Activated CD4-positive, alpha-beta T cell treated with anti-CD3 and anti-CD28 coated beads, Interleukin-2, amount 10 ng/mL, durations not matched to agents 24 days and 14 days (primary cell): Measurements from ENCODE around the gene USP46. TPM values are rescaled to one million over a fixed set of nuclear protein-coding genes. Genes with fewer than 3 reads are reported as not detected.

Experiments used
- DNase-seq: peaks from one replicate; pipeline ENCODE4 v3.0.0; 2022
- H3K27ac Mint-ChIP-seq: one replicate; pipeline ENCODE4 v1.8.0; 2022; ENCODE audit warnings: mild to moderate bottlenecking, mixed read lengths
- H3K27me3 Mint-ChIP-seq: one replicate; pipeline ENCODE4 v1.8.0; 2022; ENCODE audit warnings: mixed read lengths
- H3K36me3 Mint-ChIP-seq: one replicate; pipeline ENCODE4 v1.8.0; 2022; ENCODE audit warnings: low read depth, mild to moderate bottlenecking, mixed read lengths
- H3K4me1 Mint-ChIP-seq: one replicate; pipeline ENCODE4 v1.8.0; 2021; ENCODE audit warnings: mixed read lengths
- H3K4me3 Mint-ChIP-seq: one replicate; pipeline ENCODE4 v1.8.0; 2022; ENCODE audit warnings: mild to moderate bottlenecking, moderate library complexity, mixed read lengths
- H3K9me3 Mint-ChIP-seq: one replicate; pipeline ENCODE4 v1.8.0; 2021; ENCODE audit warnings: mixed read lengths
- intact Hi-C: fragments of 100-400 bp; cut with micrococcal nuclease; formaldehyde crosslinking; loops from one replicate; pipeline ENCODE4 v1.15.1; 2023
- total RNA-seq: library from RNA; stranded (reverse); gene quantifications from 2 replicates; pipeline ENCODE4 v1.2.3, GENCODE V29; 2022

Gene USP46, protein sequence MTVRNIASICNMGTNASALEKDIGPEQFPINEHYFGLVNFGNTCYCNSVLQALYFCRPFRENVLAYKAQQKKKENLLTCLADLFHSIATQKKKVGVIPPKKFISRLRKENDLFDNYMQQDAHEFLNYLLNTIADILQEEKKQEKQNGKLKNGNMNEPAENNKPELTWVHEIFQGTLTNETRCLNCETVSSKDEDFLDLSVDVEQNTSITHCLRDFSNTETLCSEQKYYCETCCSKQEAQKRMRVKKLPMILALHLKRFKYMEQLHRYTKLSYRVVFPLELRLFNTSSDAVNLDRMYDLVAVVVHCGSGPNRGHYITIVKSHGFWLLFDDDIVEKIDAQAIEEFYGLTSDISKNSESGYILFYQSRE
- 8.4 and 10.2 TPM in 2 replicates for total RNA-seq

DNA sequence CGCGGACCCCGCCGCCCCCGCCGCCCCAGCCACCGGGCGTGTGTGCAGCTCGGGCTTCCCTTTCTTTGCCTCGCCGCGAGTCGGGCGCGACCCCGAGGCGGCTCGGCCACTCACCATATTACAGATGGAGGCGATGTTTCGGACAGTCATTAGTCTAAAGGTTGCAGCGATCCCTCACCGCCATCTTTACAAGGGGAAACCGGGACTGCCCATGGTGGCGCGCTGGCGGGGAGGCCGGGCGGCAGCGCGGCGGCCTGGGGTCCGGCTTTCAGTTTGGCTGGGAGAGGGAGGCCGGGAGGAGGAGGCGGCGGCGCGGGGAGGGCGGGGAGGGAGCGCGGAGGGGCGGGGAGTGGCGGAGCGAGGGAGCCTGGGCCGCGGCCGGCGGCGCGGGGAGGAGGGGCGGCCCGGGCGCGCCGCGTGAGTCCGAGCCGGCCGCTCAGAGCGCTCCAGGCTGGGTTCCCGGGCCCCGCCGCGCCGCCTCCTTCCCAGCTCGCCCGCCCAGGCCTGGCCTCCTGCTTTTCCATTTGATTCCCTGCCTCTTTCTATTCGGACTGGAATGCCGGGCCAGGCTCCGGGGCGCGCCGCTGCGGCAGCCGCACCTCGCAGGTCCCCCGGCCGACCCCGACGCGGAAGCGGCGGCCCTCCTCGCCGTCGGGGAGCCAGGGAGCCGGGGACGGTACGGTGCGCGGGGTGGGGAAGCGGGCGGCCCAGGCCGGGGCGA lies at the start of gene USP46:
Gene USP46, minus strand, starts transcription at position 301 of the 721 bp plus-strand sequence. Its CDS starts 151 bp downstream, at position 150.
- peaks cover 19% of the 10 kb centered on the region for H3K4me1 Mint-ChIP-seq
- peaks cover 12% of the 10 kb centered on the region for H3K36me3 Mint-ChIP-seq
- H3K4me3 Mint-ChIP-seq, result peak within 1 kb of the TSS; percentile 86
- H3K27me3 Mint-ChIP-seq, result peaks cover 15% of the 10 kb centered on the region
- peak within 1 kb of the TSS; percentile 80 for H3K27ac Mint-ChIP-seq
- intact Hi-C loops, result loop anchor here (1.0 to 5.0 kb wide), 3 partner anchors 53 to 817 kb away; partner anchors contain the start of gene DCUN1D4
- H3K9me3 Mint-ChIP-seq, result no peaks in the 10 kb centered on the region
- peak; percentile 83 for DNase-seq

DNA sequence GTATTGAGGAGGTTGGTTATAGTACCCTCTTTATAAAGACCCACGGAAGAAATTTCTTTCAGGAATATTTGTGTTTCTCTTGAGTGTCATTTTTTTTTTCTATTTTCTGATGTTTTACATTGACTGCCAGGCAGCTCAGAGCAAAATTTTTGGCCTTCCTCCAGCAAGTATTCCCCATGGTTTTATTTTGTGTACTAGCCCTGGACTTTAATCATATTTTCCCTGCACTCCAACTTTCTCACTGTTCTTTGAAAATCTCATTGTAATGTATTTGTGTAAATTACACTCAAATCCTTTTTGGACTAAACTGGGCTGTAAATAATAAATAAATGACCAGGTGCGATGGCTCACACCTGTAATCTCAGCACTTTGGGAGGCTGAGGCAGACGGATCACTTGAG lies 45.6 kb upstream of the USP46 start:
- H3K4me1 Mint-ChIP-seq, result peaks cover 4% of the 10 kb centered on the region
- DNase-seq, result no peak
- no peaks in the 10 kb centered on the region for H3K36me3 Mint-ChIP-seq
- no peak overlapping the region for H3K4me3 Mint-ChIP-seq
- no peak overlapping the region for H3K27ac Mint-ChIP-seq
- H3K27me3 Mint-ChIP-seq, result peaks cover 9% of the 10 kb centered on the region
- intact Hi-C loops, result no loop called here
- peaks cover 5% of the 10 kb centered on the region for H3K9me3 Mint-ChIP-seq

DNA sequence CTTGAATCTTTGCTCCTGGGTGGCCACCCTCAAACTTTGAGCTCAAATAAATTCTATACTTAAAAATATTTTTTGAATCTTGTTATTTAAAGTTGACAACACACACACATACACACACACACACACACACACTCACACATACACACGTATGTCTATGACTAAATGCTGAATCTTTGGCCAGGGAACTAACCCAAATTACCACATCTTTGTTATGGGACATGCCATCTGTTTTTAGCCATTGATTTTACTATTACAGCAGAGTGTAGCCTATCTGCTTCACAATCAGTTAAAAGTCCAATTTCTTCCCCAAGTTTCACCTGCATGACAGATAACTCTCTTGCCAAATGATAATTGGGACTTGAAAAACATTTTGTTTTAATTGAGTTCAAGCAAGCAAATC lies 45.0 kb upstream of the USP46 start:
- DNase-seq, result no peak
- intact Hi-C loops, result no loop called here
- H3K4me1 Mint-ChIP-seq, result peaks cover under 1% of the 10 kb centered on the region
- peaks cover under 1% of the 10 kb centered on the region for H3K9me3 Mint-ChIP-seq
- H3K27ac Mint-ChIP-seq, result no peak overlapping the region
- no peaks in the 10 kb centered on the region for H3K36me3 Mint-ChIP-seq
- peaks cover 9% of the 10 kb centered on the region for H3K27me3 Mint-ChIP-seq
- no peak overlapping the region for H3K4me3 Mint-ChIP-seq

DNA sequence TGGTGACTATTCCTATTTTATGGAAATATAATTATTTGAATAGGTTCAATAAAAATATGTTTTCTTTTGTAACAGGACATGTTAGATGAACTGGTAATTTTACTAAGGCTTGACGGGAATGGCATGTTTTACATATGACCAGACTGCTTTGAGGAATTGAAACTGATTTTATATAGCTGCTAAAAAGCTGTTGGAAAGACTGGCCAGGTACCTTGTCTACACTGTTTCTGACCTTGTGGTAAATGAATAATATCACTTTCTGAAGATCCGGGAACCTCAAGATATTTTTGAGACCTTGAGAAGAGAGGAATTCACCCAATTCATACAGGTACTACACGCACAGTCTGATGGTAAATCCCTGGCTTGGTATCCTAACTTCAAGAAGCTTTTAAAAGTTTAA lies 42.1 kb upstream of the USP46 start:
- intact Hi-C loops, result no loop called here
- peaks cover 4% of the 10 kb centered on the region for H3K4me1 Mint-ChIP-seq
- H3K4me3 Mint-ChIP-seq, result no peak overlapping the region
- H3K27me3 Mint-ChIP-seq, result peaks cover 19% of the 10 kb centered on the region
- H3K9me3 Mint-ChIP-seq, result no peaks in the 10 kb centered on the region
- no peaks in the 10 kb centered on the region for H3K36me3 Mint-ChIP-seq
- no peak for DNase-seq
- H3K27ac Mint-ChIP-seq, result no peak overlapping the region

DNA sequence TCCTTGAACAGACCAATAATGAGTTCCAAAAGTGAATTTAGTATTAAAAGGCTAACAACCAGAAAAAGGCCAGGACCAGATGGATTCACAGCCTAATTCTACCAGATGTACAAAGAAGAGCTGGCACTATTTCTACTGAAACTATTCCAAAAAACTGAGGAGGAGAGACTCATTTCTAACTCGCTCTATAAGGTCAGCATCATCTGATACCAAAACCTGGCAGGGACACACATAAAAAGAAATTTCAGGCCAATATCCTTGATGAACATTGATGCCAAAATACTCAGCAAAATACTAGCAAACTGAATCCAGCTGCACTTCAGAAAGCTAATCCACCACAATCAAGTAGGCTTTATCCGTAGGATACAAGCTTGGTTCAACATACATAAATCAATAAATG lies 35.8 kb upstream of the USP46 start:
- intact Hi-C loops, result no loop called here
- peaks cover 4% of the 10 kb centered on the region for H3K4me1 Mint-ChIP-seq
- no peaks in the 10 kb centered on the region for H3K36me3 Mint-ChIP-seq
- DNase-seq, result no peak
- H3K4me3 Mint-ChIP-seq, result no peak overlapping the region
- peaks cover 23% of the 10 kb centered on the region for H3K9me3 Mint-ChIP-seq
- H3K27ac Mint-ChIP-seq, result no peak overlapping the region
- H3K27me3 Mint-ChIP-seq, result peaks cover 19% of the 10 kb centered on the region

DNA sequence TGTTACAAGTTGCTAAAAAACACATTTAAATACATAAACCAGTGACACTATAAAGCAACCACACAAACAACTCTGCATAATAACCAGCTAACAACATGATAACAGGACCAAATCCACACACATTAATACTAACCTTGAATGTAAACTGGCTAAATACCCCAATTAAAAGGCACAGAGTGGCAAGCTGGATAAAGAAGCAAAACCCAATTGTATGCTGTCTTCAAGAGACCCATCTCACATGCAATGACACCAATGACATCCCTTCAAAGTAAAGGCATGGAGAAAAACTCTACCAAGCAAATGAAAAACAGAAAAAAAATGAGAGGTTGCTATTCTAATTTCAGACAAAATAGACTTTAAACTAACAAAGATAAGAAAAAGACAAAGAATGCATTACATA lies 34.4 kb upstream of the USP46 start:
- Mint-ChIP-seq H3K27ac (no peak overlapping the region), H3K4me3 (no peak overlapping the region), H3K4me1 (peaks cover 4% of the 10 kb centered on the region), H3K36me3 (no peaks in the 10 kb centered on the region), H3K9me3 (peaks cover 23% of the 10 kb centered on the region), H3K27me3 (peaks cover 19% of the 10 kb centered on the region)
- intact Hi-C loops, result no loop called here
- DNase-seq, result no peak

DNA sequence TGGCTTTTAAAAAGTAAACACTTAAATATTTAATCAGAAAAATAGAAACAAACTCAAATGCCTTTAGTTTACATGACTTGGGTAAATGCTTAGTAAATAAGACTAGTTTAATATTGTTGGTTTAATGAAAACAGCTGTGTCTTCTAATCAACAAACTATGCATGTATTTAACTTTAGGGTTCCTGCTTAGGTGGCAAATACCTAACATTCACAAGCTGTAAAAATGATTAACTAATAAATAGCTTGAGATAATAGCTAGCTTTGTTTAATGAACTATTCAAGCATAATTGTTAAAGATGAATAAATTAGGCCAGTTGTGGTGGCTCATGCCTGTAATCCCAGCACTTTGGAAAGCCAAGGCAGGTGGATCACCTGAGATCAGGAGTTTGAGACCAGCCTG lies 30.0 kb upstream of the USP46 start:
- H3K4me3 Mint-ChIP-seq, result no peak overlapping the region
- peaks cover 19% of the 10 kb centered on the region for H3K9me3 Mint-ChIP-seq
- peaks cover 8% of the 10 kb centered on the region for H3K27me3 Mint-ChIP-seq
- DNase-seq, result no peak
- intact Hi-C loops, result no loop called here
- H3K27ac Mint-ChIP-seq, result no peak overlapping the region
- no peaks in the 10 kb centered on the region for H3K36me3 Mint-ChIP-seq
- no peaks in the 10 kb centered on the region for H3K4me1 Mint-ChIP-seq

DNA sequence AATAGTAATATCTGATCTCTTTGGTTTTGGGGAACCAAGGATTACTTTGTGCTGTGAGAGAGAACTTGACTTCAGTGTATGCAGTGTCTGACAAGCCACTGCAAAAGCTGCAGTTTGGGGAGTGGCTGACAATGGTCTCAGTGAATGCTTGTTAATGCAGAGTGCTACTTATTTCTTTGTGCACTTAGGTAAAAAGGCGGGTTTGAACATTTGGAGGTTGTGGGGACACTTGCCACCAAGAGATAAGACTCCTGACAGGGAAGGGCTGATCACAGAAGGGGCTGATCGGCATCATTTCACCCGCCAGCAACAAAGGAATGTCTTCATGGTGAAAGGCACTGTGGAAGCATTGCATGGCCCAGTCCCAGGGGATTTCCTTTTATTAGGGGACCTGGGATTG lies 28.6 kb upstream of the USP46 start:
- no peaks in the 10 kb centered on the region for H3K4me1 Mint-ChIP-seq

DNA sequence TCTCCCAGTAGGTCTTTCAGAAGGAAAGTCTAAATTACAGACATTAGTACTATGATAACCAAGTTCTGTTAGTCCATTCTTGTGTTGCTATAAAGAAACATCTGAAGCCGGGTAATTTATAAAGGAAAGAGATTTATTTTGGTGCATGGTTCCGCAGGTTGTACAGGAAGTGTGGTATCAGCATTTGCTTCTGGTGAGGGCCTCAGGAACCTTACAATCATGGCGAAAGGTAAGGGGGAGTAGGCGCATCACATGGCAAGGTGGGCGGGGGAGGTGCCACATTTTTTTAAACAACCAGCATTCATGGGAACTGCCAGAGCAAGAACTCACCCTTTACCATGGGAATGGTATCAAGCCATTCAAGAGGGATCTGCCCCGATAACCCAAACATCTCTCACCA lies 26.2 kb upstream of the USP46 start:
- H3K4me1 Mint-ChIP-seq, result no peaks in the 10 kb centered on the region
- H3K9me3 Mint-ChIP-seq, result no peaks in the 10 kb centered on the region
- no peak for DNase-seq
- intact Hi-C loops, result no loop called here
- peaks cover 5% of the 10 kb centered on the region for H3K27me3 Mint-ChIP-seq
- no peak overlapping the region for H3K27ac Mint-ChIP-seq
- H3K36me3 Mint-ChIP-seq, result no peaks in the 10 kb centered on the region
- no peak overlapping the region for H3K4me3 Mint-ChIP-seq

More for the DNA sequence above, 28.6 kb upstream of the USP46 start:
- no peak overlapping the region for H3K4me3 Mint-ChIP-seq
- no peak overlapping the region for H3K27ac Mint-ChIP-seq
- H3K36me3 Mint-ChIP-seq, result no peaks in the 10 kb centered on the region
- no peak for DNase-seq
- intact Hi-C loops, result no loop called here
- peaks cover 4% of the 10 kb centered on the region for H3K27me3 Mint-ChIP-seq
- H3K9me3 Mint-ChIP-seq, result peaks cover 11% of the 10 kb centered on the region

DNA sequence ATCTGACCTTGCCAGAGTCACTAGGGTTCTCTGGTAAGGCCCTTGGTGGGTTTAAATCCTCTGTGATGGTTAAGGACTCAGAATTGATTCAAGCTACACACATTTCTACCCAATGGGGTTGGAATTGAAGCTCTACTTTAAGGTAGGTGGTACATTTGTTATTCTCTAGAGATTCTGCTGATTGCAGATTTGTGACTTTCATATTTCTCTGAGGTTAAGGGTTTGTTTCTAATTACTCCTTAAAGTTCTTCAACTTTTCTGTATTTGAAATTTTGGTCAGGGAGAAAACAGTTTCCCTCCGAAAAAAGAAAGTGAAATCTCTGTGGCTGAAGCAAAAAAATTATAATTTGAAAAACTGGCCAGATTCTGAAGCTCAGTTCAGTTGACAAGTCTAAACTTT lies 25.8 kb upstream of the USP46 start:
- Mint-ChIP-seq H3K9me3 (no peaks in the 10 kb centered on the region), H3K27me3 (peaks cover 5% of the 10 kb centered on the region), H3K4me1 (no peaks in the 10 kb centered on the region), H3K27ac (no peak overlapping the region), H3K4me3 (no peak overlapping the region), H3K36me3 (no peaks in the 10 kb centered on the region)
- DNase-seq, result no peak
- intact Hi-C loops, result no loop called here

DNA sequence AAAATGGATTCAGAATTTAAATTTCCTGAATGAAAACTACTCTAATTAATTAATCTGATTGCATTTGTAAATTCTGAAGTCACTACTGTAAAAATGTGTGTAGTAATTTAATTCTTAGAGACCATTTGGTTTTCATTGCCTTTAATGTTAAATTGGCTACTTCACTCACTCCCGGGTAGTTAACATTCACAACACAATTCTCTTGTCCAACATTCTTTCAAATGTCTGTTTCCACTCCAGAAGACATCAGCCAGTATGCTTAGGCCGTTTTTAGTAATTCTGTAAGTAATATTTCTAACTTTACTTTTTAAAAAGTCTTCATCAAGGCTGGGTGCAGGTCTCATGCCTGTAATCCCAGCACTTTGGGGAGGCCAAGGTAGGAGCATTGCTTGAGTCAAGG lies 21.3 kb upstream of the USP46 start:
- H3K4me3 Mint-ChIP-seq, result no peak overlapping the region
- H3K9me3 Mint-ChIP-seq, result no peaks in the 10 kb centered on the region
- no peaks in the 10 kb centered on the region for H3K4me1 Mint-ChIP-seq
- intact Hi-C loops, result no loop called here
- no peaks in the 10 kb centered on the region for H3K36me3 Mint-ChIP-seq
- DNase-seq, result no peak
- H3K27ac Mint-ChIP-seq, result no peak overlapping the region
- H3K27me3 Mint-ChIP-seq, result peaks cover 5% of the 10 kb centered on the region

DNA sequence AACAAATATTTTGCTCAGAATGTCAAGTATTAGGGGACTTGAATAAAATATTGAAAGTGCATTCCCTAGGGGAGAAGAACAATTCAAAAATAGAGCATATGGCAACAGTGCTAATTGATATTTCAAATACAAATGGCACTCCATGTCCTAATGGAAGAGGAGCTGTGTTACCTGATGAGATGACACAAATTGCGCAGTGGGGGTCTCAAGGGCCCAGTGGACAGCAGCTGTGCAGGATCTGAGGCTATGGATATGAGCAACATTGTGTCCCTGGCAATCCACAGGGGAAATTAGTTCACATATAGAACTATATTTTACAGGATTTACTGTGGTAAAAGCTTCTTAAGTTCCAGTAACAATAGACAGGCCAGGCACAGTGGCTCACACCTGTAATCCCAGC lies 17.4 kb upstream of the USP46 start:
- H3K9me3 Mint-ChIP-seq, result no peaks in the 10 kb centered on the region
- no peak for DNase-seq
- H3K36me3 Mint-ChIP-seq, result no peaks in the 10 kb centered on the region
- H3K27ac Mint-ChIP-seq, result no peak overlapping the region
- no peak overlapping the region for H3K4me3 Mint-ChIP-seq
- no peaks in the 10 kb centered on the region for H3K4me1 Mint-ChIP-seq
- no peaks in the 10 kb centered on the region for H3K27me3 Mint-ChIP-seq
- intact Hi-C loops, result no loop called here

DNA sequence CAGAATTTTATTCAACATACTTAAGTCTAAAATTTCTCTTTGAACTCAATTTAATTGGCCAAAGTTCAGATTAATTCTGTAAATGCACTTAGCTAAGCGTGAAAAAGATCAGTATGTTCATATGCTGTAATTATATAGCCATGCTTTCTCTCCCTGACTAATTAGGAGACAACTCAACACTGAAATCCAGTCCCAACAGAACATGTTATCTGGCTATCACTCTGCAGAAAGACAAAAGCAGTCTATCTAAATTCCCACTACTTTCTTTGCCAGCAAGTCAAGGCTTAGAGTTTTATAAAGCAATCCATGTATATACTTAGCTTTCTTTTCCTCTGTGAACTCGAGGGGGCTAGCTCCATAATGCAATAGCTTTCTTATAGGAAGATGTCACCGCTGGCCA lies 16.0 kb upstream of the USP46 start:
- Mint-ChIP-seq H3K27me3 (no peaks in the 10 kb centered on the region), H3K27ac (no peak overlapping the region), H3K9me3 (no peaks in the 10 kb centered on the region), H3K4me3 (no peak overlapping the region), H3K4me1 (no peaks in the 10 kb centered on the region), H3K36me3 (no peaks in the 10 kb centered on the region)
- intact Hi-C loops, result no loop called here
- no peak for DNase-seq

DNA sequence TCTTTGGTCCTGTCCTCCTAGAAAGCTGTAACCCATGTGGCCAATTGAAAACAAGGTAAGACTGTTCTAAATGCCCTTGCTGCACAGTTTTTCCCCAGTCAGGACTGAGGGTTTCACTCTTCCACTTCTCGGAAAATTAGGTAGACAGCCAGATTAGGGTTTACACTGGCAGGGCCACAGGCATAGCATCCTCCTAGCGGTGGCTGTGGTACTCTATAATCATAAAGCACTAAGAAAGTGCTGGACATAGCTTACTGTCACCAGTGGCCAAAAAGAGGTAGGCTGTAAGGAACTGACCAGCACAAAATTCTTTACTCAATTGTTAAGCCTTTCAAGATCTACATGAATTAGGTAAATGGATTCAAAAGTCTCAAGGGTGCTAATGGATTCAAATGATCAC lies 11.6 kb upstream of the USP46 start:
- Mint-ChIP-seq H3K27me3 (peaks cover 14% of the 10 kb centered on the region), H3K27ac (no peak overlapping the region), H3K9me3 (no peaks in the 10 kb centered on the region), H3K4me1 (no peaks in the 10 kb centered on the region), H3K4me3 (no peak overlapping the region), H3K36me3 (no peaks in the 10 kb centered on the region)
- DNase-seq, result no peak
- intact Hi-C loops, result no loop called here
